NCI-H510A (cell line): Measurements from ENCODE around the gene SHMT2.
A peak's percentile ranks its signal among the peaks of the same experiment; 100 is the strongest.

Experiments
- DNase-seq: peaks from one replicate; lab custom pipeline; 2025; lab: John Stamatoyannopoulos, UW

SHMT2 gene

GRCh38 chr12:57240066-57240921, 10.8 kb downstream of the SHMT2 start:
- peak; percentile 58 for DNase-seq

- no peak for DNase-seq
Measured at GRCh38 chr12:57240926-57241401, 11.5 kb downstream of the SHMT2 start.

- DNase-seq, result no peak
Measured at GRCh38 chr12:57241402-57242310, 12.1 kb downstream of the SHMT2 start.

GRCh38 chr12:57242329-57242690, 12.8 kb downstream of the SHMT2 start:
- DNase-seq, result peak; percentile 62

GRCh38 chr12:57242691-57243454, 13.4 kb downstream of the SHMT2 start:
- DNase-seq, result peak; percentile 77

- peak; percentile 73 for DNase-seq
Measured at GRCh38 chr12:57243521-57244311, 14.2 kb downstream of the SHMT2 start.

GRCh38 chr12:57244312-57244696, 14.8 kb downstream of the SHMT2 start:
- no peak for DNase-seq

- no peak for DNase-seq
Measured at GRCh38 chr12:57247041-57247440, 17.5 kb downstream of the SHMT2 start.

- DNase-seq, result no peak
Measured at GRCh38 chr12:57248934-57249742, 19.6 kb downstream of the SHMT2 start.

- DNase-seq, result no peak
Measured at GRCh38 chr12:57250541-57250940, 21.0 kb downstream of the SHMT2 start.

GRCh38 chr12:57250956-57251355, 21.4 kb downstream of the SHMT2 start, which contains the start of gene STAC3:
Gene STAC3, minus strand, starts transcription at chr12:57251187. Its CDS starts 1,551 bp downstream, at chr12:57249636.
- DNase-seq, result no peak

GRCh38 chr12:57254506-57255280, 25.2 kb downstream of the SHMT2 start:
- no peak for DNase-seq

GRCh38 chr12:57255916-57256315, 26.4 kb downstream of the SHMT2 start:
- no peak for DNase-seq

- no peak for DNase-seq
Measured at GRCh38 chr12:57258977-57259970, 29.8 kb downstream of the SHMT2 start.

GRCh38 chr12:57260366-57260765, 30.9 kb downstream of the SHMT2 start:
- DNase-seq, result no peak

GRCh38 chr12:57261428-57261865, 31.9 kb downstream of the SHMT2 start:
- DNase-seq, result no peak

- no peak for DNase-seq
Measured at GRCh38 chr12:57262126-57262822, 32.8 kb downstream of the SHMT2 start.
